Type B pancreatic cell (in vitro differentiated cells): ENCODE results near the gene TBC1D2. TPM values are rescaled to one million over a fixed set of nuclear protein-coding genes. Genes with fewer than 3 reads are reported as not detected.

Source experiments
- DNase-seq: peaks from one replicate; pipeline ENCODE4 v3.0.0; 2021; ENCODE audit warnings: mixed read lengths; ENCODE audit not compliant: unreplicated experiment; ENCODE audit errors: extremely low spot score
- H3K27ac Mint-ChIP-seq: 2 replicates; pipeline ENCODE4 v1.8.0; 2021; ENCODE audit warnings: mild to moderate bottlenecking, mixed read lengths
- H3K27me3 Mint-ChIP-seq: 2 replicates; pipeline ENCODE4 v1.8.0; 2021; ENCODE audit warnings: mixed read lengths
- H3K36me3 Mint-ChIP-seq: 2 replicates; pipeline ENCODE4 v1.8.0; 2021; ENCODE audit warnings: mixed read lengths
- H3K4me1 Mint-ChIP-seq: one replicate; pipeline ENCODE4 v1.8.0; 2021; ENCODE audit warnings: mixed read lengths; ENCODE audit not compliant: unreplicated experiment
- H3K4me3 Mint-ChIP-seq: 2 replicates; pipeline ENCODE4 v1.8.0; 2021; ENCODE audit warnings: mild to moderate bottlenecking, mixed read lengths
- H3K9me3 Mint-ChIP-seq: 2 replicates; pipeline ENCODE4 v1.8.0; 2021; ENCODE audit warnings: mixed read lengths
- total RNA-seq: library from RNA; stranded (reverse); gene quantifications from 2 replicates; pipeline ENCODE4 v1.2.1, GENCODE V29; 2021; ENCODE audit warnings: low replicate concordance
- TF ChIP-seq, protein P1 (sequence below): fragments of 200-600 bp; sonication (generic); conservative IDR thresholded peaks from 2 replicates; pipeline ENCODE4 v1.5.0; 2021; ENCODE audit warnings: antibody characterized with exemption, mild to moderate bottlenecking

Gene TBC1D2
- total RNA-seq, 1 donor from 2014 or later = 9.4 TPM

DNA sequence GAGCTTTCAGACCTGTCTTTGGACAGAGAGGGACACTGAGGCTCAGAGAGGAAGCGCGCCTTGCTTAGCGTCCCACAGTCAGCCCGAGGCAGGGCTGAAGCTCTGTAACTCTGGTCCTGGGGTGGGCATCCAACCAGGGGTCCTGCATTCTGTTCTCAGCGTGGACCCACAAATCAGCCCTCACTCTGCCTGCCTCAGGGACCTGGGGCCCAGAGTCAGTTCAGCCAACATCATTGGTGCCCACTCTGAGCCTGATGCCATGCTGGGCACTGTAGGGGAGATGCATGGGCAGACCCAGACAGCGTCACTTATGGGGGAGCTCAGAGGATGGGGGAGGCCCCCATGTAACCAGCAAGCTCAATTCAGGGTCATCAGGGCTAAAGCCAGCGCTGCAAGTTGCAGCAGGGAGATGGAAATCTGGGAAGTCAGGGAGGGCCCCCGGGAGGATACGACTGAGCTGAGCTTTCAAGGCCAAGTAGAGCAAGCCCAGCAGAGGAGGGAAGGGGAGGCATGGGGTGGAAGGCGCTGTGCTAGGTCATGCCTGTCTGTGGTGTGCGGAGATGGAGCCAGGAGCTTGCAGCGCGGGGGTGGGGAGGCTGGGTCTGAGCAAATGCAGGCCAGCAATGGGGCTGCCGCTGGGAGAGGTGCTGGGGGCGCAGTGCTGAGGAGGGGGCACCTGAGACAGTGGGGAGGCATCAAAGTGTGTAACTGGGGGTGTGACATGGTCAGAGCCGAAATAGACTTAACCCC lies 84.1 kb downstream of the TBC1D2 start:
- Mint-ChIP-seq H3K9me3 (no peaks in the 10 kb centered on the region), H3K36me3 (no peaks in the 10 kb centered on the region), H3K27ac (peak overlapping the region; percentile 51), H3K4me1 (peaks cover 51% of the 10 kb centered on the region), H3K27me3 (no peaks in the 10 kb centered on the region), H3K4me3 (no peak overlapping the region)
- TF ChIP-seq, protein P1, sequence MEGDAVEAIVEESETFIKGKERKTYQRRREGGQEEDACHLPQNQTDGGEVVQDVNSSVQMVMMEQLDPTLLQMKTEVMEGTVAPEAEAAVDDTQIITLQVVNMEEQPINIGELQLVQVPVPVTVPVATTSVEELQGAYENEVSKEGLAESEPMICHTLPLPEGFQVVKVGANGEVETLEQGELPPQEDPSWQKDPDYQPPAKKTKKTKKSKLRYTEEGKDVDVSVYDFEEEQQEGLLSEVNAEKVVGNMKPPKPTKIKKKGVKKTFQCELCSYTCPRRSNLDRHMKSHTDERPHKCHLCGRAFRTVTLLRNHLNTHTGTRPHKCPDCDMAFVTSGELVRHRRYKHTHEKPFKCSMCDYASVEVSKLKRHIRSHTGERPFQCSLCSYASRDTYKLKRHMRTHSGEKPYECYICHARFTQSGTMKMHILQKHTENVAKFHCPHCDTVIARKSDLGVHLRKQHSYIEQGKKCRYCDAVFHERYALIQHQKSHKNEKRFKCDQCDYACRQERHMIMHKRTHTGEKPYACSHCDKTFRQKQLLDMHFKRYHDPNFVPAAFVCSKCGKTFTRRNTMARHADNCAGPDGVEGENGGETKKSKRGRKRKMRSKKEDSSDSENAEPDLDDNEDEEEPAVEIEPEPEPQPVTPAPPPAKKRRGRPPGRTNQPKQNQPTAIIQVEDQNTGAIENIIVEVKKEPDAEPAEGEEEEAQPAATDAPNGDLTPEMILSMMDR = no peak
- no peak for DNase-seq

DNA sequence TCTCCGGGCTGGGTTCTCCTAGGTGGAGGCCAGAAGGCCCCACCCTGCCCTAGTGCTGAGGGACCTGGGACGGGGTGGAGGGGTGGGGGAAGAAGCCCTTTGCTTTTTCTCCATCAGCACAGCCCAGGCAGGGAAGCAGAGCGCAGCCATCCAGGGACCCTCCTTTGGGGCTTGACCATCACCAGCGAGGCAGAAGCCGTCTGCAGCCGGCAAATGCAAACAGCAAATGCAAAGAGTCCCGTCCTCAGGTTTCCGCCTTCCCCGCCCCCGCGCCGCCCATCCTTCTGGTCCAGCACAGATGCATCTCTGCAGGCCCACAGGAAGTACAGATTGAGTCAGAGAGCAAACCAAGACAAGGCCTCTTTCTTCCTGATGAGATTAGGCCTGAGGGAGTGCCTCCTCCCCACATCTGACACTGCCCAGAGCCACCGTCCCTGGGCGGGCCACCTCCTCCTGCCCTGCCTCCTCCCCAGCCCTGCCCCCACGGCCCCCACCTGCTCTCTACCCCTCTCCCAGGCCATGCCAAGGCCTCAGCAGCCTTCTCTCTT lies 86.4 kb downstream of the TBC1D2 start:
- Mint-ChIP-seq H3K27me3 (no peaks in the 10 kb centered on the region), H3K4me3 (no peak overlapping the region), H3K4me1 (peaks cover 41% of the 10 kb centered on the region), H3K36me3 (no peaks in the 10 kb centered on the region), H3K9me3 (no peaks in the 10 kb centered on the region), H3K27ac (peak overlapping the region; percentile 61)
- TF ChIP-seq, protein P1 = no peak
- DNase-seq = no peak

DNA sequence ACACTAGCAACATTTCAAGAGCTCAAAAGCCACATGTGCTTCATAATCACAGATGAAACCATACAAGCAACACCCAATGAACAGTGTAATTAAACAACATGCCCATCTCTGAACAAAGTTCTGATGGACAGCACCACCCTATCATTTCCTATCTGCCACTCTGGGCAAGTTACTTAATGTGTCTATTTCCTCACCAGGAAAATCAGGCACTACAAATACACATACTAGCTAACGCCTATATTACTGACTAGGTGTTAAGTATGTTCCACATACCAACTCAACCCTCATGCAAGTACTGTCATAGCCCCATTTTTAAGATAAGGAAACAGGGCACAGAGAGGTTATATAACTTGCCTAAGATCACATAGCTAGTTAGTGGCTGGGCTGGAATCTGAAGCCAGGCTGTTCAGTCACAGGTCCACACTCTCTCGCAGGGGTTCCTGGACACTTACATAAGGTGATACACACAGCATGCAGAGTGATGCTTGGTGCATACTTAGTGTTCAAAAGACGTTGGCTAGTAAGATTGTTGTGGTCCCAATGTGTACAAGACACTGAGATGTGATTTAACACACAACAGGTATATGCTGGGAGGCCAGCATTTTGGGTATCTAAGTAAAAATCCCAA lies 87.2 kb downstream of the TBC1D2 start:
- no peak for DNase-seq
- Mint-ChIP-seq H3K27ac (no peak overlapping the region), H3K4me1 (peaks cover 37% of the 10 kb centered on the region), H3K27me3 (no peaks in the 10 kb centered on the region), H3K9me3 (no peaks in the 10 kb centered on the region), H3K36me3 (no peaks in the 10 kb centered on the region), H3K4me3 (no peak overlapping the region)
- TF ChIP-seq, protein P1 = no peak

DNA sequence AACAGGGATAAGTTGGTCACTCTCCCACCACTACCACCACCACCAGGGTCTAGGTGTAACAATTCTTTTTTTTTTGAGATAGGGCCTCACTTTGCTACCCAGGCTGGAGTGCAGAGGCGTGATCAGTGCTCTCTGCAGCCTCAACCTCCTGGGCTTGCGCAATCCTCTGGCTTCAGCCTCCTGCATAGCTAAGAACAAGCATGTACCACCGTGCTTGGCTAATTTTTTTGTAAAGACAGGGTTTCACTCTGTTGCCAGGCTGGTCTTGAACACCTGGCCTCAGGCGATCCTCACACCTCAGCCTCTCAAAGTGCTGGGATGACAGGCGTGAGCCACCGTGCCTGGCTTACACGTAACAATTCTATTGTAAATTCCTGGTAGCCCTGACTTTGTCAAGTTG lies 90.5 kb downstream of the TBC1D2 start:
- no peaks in the 10 kb centered on the region for H3K27me3 Mint-ChIP-seq
- no peak overlapping the region for H3K27ac Mint-ChIP-seq
- H3K4me1 Mint-ChIP-seq = peaks cover 20% of the 10 kb centered on the region
- no peak for DNase-seq
- H3K9me3 Mint-ChIP-seq = no peaks in the 10 kb centered on the region
- no peak overlapping the region for H3K4me3 Mint-ChIP-seq
- TF ChIP-seq, protein P1 = no peak
- H3K36me3 Mint-ChIP-seq = no peaks in the 10 kb centered on the region

DNA sequence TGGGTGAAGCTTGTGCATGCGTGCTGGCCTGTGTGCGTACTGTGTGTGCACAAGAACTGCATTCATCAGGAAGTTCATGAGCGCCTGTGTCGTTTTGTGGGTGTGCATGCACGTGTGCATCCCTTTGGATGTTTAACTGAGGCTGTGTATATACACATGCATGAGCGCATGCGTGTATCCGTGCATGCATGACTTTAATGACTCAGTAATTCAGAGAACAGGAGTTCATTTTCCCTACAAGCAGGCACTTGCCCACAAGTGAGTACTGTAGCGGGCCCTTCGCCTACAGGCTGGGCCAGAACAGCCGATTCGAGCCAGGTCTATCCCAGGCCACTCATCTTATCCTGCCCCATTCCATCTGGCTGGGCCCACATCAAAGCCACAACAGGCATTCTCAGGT lies 92.8 kb downstream of the TBC1D2 start:
- H3K27me3 Mint-ChIP-seq = no peaks in the 10 kb centered on the region
- no peak for DNase-seq
- peaks cover 10% of the 10 kb centered on the region for H3K4me1 Mint-ChIP-seq
- H3K27ac Mint-ChIP-seq = peak overlapping the region; percentile 45
- H3K4me3 Mint-ChIP-seq = no peak overlapping the region
- TF ChIP-seq, protein P1 = no peak
- H3K9me3 Mint-ChIP-seq = no peaks in the 10 kb centered on the region
- H3K36me3 Mint-ChIP-seq = no peaks in the 10 kb centered on the region
